CD4-positive, alpha-beta T cell treated with Interleukin-12 subunit alpha and Interleukin-12 subunit beta, for 1 hour (primary cell): Measurements from ENCODE around the gene SETD2.
A peak's percentile ranks its signal among the peaks of the same experiment; 100 is the strongest.

ENCODE experiments used
- DNase-seq: peaks from one replicate; pipeline ENCODE4 v3.0.0-alpha.2; 2020

The SETD2 gene

GRCh38 chr3:47007001-47007400, 156.9 kb downstream of the SETD2 start:
- no peak for DNase-seq

DNA sequence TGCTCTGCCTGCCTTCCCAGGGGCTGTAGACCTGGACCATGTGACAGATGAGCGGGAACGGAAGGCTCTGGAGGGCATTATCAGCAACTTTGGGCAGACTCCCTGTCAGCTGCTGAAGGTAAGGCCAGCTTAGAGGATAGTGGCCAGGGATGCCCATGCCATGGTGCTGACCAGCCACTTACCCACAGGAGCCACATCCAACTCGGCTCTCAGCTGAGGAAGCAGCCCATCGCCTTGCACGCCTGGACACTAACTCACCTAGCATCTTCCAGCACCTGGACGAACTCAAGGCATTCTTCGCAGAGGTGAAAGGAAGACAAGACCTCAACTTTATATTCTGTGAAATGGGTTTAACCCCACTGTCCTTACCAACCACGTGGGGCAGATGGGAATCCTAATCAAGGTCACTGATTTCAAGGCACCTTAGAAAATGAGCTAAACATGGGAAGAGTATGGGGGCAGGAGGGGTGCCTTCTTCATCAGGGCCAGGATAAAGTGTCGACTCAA, 157.7 kb downstream of the SETD2 start:
- DNase-seq: no peak

- DNase-seq: no peak
Measured at GRCh38 chr3:47005212-47006144, 158.4 kb downstream of the SETD2 start.

DNA sequence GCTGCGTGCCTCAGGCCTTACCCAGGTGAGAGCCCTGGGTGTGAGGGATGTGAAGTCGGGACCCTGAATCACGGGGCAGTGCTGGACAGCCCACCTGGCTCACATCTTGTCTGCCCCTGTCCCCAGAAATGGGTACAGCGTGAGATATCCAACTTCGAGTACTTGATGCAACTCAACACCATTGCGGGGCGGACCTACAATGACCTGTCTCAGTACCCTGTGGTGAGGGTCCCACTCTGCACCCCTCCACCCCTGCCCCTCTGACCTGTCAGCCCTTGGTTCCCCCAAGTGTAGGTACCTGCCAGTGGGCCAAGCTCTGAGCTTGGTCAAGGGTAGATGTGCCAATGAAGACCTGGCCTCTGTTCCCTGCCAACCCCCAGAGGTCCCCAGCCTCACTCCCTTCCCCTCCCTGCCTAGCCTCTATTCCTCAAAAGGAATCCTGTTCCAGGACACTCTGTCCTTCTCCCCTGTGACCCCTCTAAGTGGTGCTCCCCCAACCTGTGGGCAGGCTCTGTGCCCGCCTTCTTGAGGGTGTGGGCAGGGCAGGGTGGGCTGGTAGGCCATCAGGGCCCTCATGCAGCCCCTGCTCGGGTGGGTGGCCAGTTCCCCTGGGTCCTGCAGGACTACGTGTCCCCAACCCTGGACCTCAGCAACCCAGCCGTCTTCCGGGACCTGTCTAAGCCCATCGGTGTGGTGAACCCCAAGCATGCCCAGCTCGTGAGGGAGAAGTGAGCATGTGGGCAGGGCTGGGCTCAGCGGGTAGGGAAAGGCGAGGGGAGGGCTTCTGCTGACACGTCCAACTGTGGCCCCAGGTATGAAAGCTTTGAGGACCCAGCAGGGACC, 159.3 kb downstream of the SETD2 start:
- DNase-seq: no peak

- no peak for DNase-seq
Measured at GRCh38 chr3:47003461-47004368, 160.2 kb downstream of the SETD2 start.

DNA sequence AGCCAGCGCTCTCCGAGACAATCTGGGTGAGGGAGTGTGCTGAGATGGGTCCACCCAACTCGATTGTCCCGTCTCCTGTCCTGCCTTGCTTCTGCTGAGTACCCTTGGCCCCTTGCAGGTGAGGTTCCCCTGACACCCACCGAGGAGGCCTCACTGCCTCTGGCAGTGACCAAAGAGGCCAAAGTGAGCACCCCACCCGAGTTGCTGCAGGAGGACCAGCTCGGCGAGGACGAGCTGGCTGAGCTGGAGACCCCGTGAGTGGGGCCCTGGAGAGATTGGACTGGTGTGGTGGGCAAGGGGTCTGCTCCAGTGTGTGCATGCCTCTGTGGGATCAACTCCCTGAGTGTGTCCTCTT, 160.9 kb downstream of the SETD2 start:
- DNase-seq: no peak

- DNase-seq: no peak
Measured at GRCh38 chr3:47002171-47003055, 161.5 kb downstream of the SETD2 start.

DNA sequence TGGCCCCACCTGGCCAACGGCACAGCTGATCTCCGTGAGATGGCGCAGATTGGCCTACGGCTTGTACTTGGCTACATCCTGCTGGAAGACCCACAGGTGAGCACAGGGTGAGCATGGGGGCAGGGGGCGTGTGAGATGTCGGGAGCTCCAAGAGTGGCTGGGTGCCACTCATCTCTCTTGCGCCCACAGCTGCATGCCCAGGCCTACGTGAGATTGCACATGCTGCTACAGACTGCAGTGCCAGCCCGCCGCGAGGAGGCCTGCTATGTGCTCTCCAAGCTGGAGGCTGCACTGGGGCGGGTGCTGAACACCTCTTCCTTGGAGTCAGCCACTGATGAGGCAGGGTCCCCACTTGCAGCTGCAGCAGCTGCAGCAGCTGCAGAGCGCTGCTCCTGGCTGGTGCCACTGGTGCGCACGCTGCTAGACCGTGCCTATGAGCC, 162.2 kb downstream of the SETD2 start:
- DNase-seq: no peak

GRCh38 chr3:47000922-47001730, 162.8 kb downstream of the SETD2 start:
- DNase-seq: no peak

- no peak for DNase-seq
Measured at GRCh38 chr3:47000198-47000815, 163.6 kb downstream of the SETD2 start.

GRCh38 chr3:46999516-47000197, 164.3 kb downstream of the SETD2 start:
- DNase-seq: no peak

DNA sequence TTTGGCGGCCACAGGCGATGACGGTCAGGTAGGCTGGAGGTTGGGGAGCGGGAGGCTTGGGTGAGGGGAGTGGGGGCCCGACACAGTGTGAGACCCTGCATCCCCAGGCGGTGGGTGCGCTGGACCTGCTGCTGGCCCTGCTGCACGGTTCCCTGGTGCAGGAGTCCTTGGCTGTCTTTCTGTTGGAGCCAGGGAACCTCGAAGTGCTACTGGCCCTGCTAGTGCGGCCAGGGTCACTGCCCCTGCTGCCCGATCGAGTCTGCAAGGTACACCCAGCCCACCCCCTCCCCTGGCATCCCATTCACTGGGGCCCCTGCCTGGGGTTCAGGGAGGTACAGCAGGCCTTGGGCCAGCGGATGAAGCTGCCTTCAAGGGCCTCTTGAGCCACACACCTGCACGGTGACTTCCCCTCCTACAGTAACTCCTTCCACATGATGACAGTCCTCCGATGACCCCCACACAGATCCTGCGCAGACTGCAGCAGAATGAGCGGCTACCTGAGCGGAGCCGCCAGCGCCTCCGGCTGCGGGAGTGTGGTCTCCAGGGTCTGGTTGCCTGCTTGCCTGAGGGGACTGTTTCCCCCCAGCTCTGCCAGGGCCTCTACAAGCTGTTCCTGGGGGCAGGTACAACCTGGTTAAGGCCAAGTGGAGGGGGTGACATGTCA, 164.9 kb downstream of the SETD2 start:
- no peak for DNase-seq

- DNase-seq: peak; percentile 77
Measured at GRCh38 chr3:46998121-46998851, 165.6 kb downstream of the SETD2 start.

DNA sequence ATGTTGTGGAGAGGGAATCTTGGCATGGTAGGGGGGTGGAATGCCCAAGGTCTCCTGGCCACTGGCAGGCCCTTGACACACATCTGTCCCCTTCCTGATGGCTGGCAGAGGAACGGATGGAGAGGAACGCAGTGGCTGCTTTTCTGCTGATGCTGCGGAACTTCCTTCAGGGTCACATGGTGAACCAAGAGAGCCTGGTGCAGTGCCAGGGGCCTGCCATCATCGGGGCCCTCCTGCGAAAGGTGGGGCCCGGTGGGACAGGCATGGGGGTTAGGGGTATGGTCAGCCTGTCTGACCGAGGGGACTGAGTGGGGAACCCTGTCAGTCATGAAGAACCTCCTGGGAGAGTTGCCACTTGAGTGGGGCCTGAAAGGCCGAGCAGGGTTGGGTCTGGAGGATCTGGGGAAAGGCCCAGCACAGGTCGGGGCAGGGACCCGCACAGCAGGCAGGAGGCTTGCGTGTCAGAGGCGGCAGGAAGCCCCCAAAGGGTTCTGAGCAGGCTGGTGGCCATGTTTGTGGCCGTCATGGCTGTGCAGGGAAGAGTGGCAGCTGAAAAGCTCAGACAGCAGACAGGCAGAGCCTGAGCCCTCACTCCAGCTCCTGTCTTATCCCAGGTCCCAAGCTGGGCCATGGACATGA, 166.3 kb downstream of the SETD2 start:
- no peak for DNase-seq

GRCh38 chr3:46996689-46997452, 167.0 kb downstream of the SETD2 start:
- DNase-seq: no peak

- no peak for DNase-seq
Measured at GRCh38 chr3:46995901-46996562, 167.9 kb downstream of the SETD2 start.
